Endothelial cell of umbilical vein (primary cell): ENCODE data around the gene PCDH9. TPM values are rescaled to one million over a fixed set of nuclear protein-coding genes. Genes with fewer than 3 reads are reported as not detected.

Experiments used
- BruUV-seq: library from RNA; stranded (reverse); fragments of 400-500 nt; replicated peaks from 2 replicates; lab custom pipeline; 2021; lab: Mats Ljungman, UMichigan
- CTCF ChIA-PET: fragments of 300-600, 350-600 bp; sonication (Branson Sonifier 250); formaldehyde crosslinking; loops from one replicate; lab custom pipeline; 2021; ENCODE audit warnings: antibody characterized with exemption, inconsistent platforms; lab: Charles Lee
- POLR2A ChIA-PET: fragments of 300-600, 350-600 bp; sonication (Branson Sonifier 250); formaldehyde crosslinking; loops from one replicate; lab custom pipeline; 2021; ENCODE audit warnings: antibody characterized with exemption, inconsistent platforms; lab: Charles Lee
- DNase-seq: peaks from one replicate; pipeline ENCODE4 v3.0.0-alpha.2; 2011; ENCODE audit warnings: low read depth, low spot score
- FAIRE-seq: peaks from 2 replicates; lab custom pipeline; 2011; peaks lifted over from hg19 to GRCh38; lab: Jason Lieb, UNC
- H2AFZ ChIP-seq: 2 replicates; pipeline ENCODE4 v1.6.0; 2012; ENCODE audit warnings: low read depth, low read length, control low read depth, inconsistent platforms
- H3K27ac ChIP-seq: 2 replicates; pipeline ENCODE4 v1.5.1; 2011; ENCODE audit warnings: low read depth, mild to moderate bottlenecking, control low read depth, low read length, moderate library complexity; ENCODE audit not compliant: insufficient read depth
- H3K27me3 ChIP-seq, 2 experiments: 2 replicates each; pipeline versions ENCODE4 v1.6.0 to v1.6.1; 2011; ENCODE audit warnings: low read length in 2 of 2, mixed read lengths in 1 of 2; ENCODE audit not compliant: control insufficient read depth in 2 of 2, insufficient read depth in 2 of 2
- H3K36me3 ChIP-seq, 2 experiments: 2 replicates in 1 of 2; 3 replicates in 1 of 2; pipeline ENCODE4 v1.5.1; 2011; ENCODE audit warnings: low read length in 2 of 2, mild to moderate bottlenecking in 1 of 2, moderate library complexity in 1 of 2; ENCODE audit not compliant: control insufficient read depth in 2 of 2, insufficient read depth in 2 of 2; ENCODE audit errors: extremely low read depth in 1 of 2
- H3K4me1 ChIP-seq: 3 replicates; pipeline ENCODE4 v1.5.1; 2011; ENCODE audit warnings: mild to moderate bottlenecking, low read length; ENCODE audit not compliant: control insufficient read depth, insufficient read depth; ENCODE audit errors: extremely low read depth
- H3K4me2 ChIP-seq: 2 replicates; pipeline ENCODE4 v1.6.1; 2011; ENCODE audit warnings: low read length, control low read depth, mixed read lengths; ENCODE audit not compliant: insufficient read depth
- H3K4me3 ChIP-seq, 3 experiments: fragments of 200-600 bp in 1 of 3; sonication (generic), shearing (Covaris generic) in 1 of 3; replicated peaks in 1 of 3; 2 replicates each; pipeline ENCODE4 v1.5.1; 2011 to 2016; ENCODE audit warnings: control low read depth in 3 of 3, low read length in 3 of 3, mild to moderate bottlenecking in 2 of 3, inconsistent platforms in 1 of 3, low read depth in 1 of 3, moderate library complexity in 1 of 3; ENCODE audit not compliant: insufficient read depth in 1 of 3
- H3K79me2 ChIP-seq: 2 replicates; pipeline ENCODE4 v1.6.0; 2012; ENCODE audit warnings: low read length, inconsistent platforms; ENCODE audit not compliant: control insufficient read depth, insufficient read depth
- H3K9ac ChIP-seq: replicated peaks from 2 replicates; pipeline ENCODE3; 2011; ENCODE audit warnings: low read length, control low read depth; ENCODE audit not compliant: insufficient read depth; ENCODE audit errors: extremely low read depth
- H3K9me1 ChIP-seq: replicated peaks from 3 replicates; pipeline ENCODE4 v1.6.0; 2011; ENCODE audit warnings: mild to moderate bottlenecking, low read length; ENCODE audit not compliant: control insufficient read depth, insufficient read depth; ENCODE audit errors: extremely low read depth
- H3K9me3 ChIP-seq: replicated peaks from 2 replicates; pipeline ENCODE4 v1.5.1; 2012; ENCODE audit warnings: low read length, inconsistent platforms; ENCODE audit not compliant: control insufficient read depth, insufficient read depth
- H4K20me1 ChIP-seq: replicated peaks from 2 replicates; pipeline ENCODE3; 2011; ENCODE audit warnings: mild to moderate bottlenecking, low read length; ENCODE audit not compliant: control insufficient read depth, insufficient read depth; ENCODE audit errors: extremely low read depth
- EZH2 ChIP-seq: IDR thresholded peaks from 2 replicates; pipeline ENCODE4 v1.6.1; 2012; ENCODE audit warnings: borderline replicate concordance, low read depth, mild to moderate bottlenecking, moderate library complexity, low read length, inconsistent platforms; ENCODE audit not compliant: severe bottlenecking
- JUN ChIP-seq: IDR thresholded peaks from 2 replicates; pipeline ENCODE4 v1.6.1; 2011; ENCODE audit warnings: borderline replicate concordance, low read depth; ENCODE audit not compliant: insufficient read length, insufficient read depth
- POLR2A ChIP-seq: IDR thresholded peaks from 2 replicates; pipeline ENCODE4 v1.6.1; 2012; ENCODE audit warnings: low read depth, mild to moderate bottlenecking, control low read depth, low read length
- dilution Hi-C: fragments of 300-500 bp; cut with MboI; formaldehyde crosslinking; loops from one replicate; pipeline ENCODE4 v1.15.0; 2019; ENCODE audit warnings: low sequenced_read_pairs; ENCODE audit not compliant: extremely low pct_ligation_motif_present
- intact Hi-C: fragments of 100-400 bp; cut with micrococcal nuclease; formaldehyde crosslinking; loops from one replicate; pipeline ENCODE4 v1.10.0; 2022
- polyA plus RNA-seq, 4 experiments: library from polyadenylated mRNA; depleted of rRNA in 3 of 4; stranded (reverse) in 3 of 4; unstranded in 1 of 4; fragments of >200 nt; gene quantifications; 2 replicates each; pipeline versions ENCODE4 v1.2.1 to v1.2.3, GENCODE V29; 2011 to 2012; ENCODE audit warnings: missing spikeins in 1 of 4
- total RNA-seq: library from RNA; stranded (reverse); gene quantifications from 2 replicates; pipeline ENCODE4 v1.2.3, GENCODE V29; 2021
- TF ChIP-seq, protein P1 (sequence below), 2 donors: IDR thresholded peaks; 1 replicate in 1 of 2; 2 replicates in 1 of 2; pipeline ENCODE4 v1.5.1; 2011; ENCODE audit warnings: low read length in 2 of 2, mild to moderate bottlenecking in 2 of 2, moderate library complexity in 2 of 2, control low read depth in 1 of 2, inconsistent platforms in 1 of 2, low read depth in 1 of 2; ENCODE audit not compliant: insufficient read depth in 1 of 2; ENCODE audit errors: extremely low read depth in 1 of 2
- TF ChIP-seq, protein P2 (sequence below): IDR thresholded peaks from 2 replicates; pipeline ENCODE4 v1.6.1; 2011; ENCODE audit not compliant: insufficient read depth, insufficient read length

PCDH9 gene
- total and polyA plus RNA-seq, 2 donors (not counting 3 experiments of a cell fraction or from before 2014, with no cell fraction given): 1.1 to 5.2 TPM

DNA sequence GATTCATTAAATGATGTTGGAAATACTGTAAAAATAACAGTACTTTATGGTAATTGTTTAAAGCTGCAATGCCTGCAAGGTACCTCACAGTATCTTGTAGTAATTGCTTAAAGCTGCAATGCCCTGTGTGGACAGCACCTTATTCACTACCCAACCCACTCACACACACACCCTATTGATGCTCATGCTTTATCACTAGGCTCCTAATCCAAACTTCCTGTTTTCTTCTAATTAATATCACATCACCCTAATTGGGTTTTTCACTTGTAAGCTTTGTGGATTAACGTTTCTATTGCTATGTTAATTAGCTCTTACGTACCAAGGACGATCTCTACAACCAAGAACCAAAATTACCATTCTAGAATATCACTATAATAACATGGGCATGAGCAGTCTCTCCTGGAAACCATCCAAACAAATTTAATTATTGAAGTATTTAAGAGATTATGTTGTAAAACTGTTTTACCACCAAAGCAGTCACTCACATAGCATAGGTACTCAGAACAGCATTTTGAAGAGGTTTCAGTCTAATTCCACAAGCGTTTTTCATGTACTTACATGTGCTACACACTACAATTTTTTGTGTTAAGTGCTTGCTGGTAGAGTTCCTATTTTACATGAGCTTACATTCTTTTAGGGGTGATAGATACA, 303.8 kb downstream of the PCDH9 start:
- no peaks in the 10 kb centered on the region for H3K27me3 ChIP-seq
- ChIA-PET POLR2A (no interaction called here), CTCF (interaction anchor here (1.1 to 1.8 kb wide), 4 partner anchors 11 to 307 kb away, joined by 3 to 6 read pairs (median 4); no protein-coding TSS in a partner anchor)
- DNase-seq (no peak), FAIRE-seq (no peak)
- BruUV-seq: no TSS peak
- H3K27ac ChIP-seq: no peak overlapping the region
- peak overlapping the region; percentile 42 for H3K4me2 ChIP-seq
- intact Hi-C loops: loop anchor here (5.0 kb wide), 4 partner anchors 66 to 309 kb away; partner anchors contain the start of gene PCDH9
- H3K36me3 ChIP-seq: no peaks in the 10 kb centered on the region
- no peak for TF ChIP-seq POLR2A
- H3K9me3 ChIP-seq: no peaks in the 10 kb centered on the region
- no peaks in the 10 kb centered on the region for H3K9me1 ChIP-seq
- dilution Hi-C loops: no loop called here
- H2AFZ ChIP-seq: no peak overlapping the region
- H3K4me1 ChIP-seq: peaks cover 13% of the 10 kb centered on the region
- no peak overlapping the region for H3K4me3 ChIP-seq
- no peak overlapping the region for H3K9ac ChIP-seq
- H3K79me2 ChIP-seq: no peaks in the 10 kb centered on the region
- H4K20me1 ChIP-seq: no peaks in the 10 kb centered on the region

DNA sequence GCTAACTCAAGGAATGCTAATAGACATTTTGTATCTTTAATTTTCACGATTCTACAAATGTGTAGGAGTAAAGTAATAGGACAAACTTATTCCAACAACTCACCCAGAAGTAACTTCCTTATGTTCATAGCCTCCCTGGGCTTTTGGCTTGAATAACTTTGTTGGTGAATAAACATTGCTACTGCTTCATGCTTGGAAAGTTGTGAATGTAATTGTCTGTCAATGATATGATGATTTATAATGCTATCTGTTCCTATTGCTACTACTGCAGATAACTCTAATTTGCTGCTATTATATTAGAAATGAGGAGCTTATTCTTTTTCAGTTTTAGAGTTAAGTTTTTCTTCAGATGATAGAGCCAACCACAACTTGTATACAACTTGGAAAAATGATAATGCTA, 307.7 kb downstream of the PCDH9 start:
- no TSS peak for BruUV-seq
- dilution Hi-C loops (no loop called here), intact Hi-C loops (no loop called here)
- Histone ChIP-seq H3K79me2 (no peaks in the 10 kb centered on the region), H3K27me3 (no peaks in the 10 kb centered on the region), H2AFZ (no peak overlapping the region), H3K9me3 (no peaks in the 10 kb centered on the region), H4K20me1 (no peaks in the 10 kb centered on the region), H3K9me1 (no peaks in the 10 kb centered on the region), H3K4me2 (no peak overlapping the region), H3K27ac (no peak overlapping the region), H3K36me3 (no peaks in the 10 kb centered on the region), H3K9ac (no peak overlapping the region), H3K4me1 (peaks cover 13% of the 10 kb centered on the region), H3K4me3 (no peak overlapping the region)
- DNase-seq (no peak), FAIRE-seq (no peak)
- CTCF ChIA-PET: interaction anchor here (1.5 kb wide), 1 partner anchor 72 kb away, joined by 3 read pairs; no protein-coding TSS in a partner anchor
- TF ChIP-seq, protein P1, sequence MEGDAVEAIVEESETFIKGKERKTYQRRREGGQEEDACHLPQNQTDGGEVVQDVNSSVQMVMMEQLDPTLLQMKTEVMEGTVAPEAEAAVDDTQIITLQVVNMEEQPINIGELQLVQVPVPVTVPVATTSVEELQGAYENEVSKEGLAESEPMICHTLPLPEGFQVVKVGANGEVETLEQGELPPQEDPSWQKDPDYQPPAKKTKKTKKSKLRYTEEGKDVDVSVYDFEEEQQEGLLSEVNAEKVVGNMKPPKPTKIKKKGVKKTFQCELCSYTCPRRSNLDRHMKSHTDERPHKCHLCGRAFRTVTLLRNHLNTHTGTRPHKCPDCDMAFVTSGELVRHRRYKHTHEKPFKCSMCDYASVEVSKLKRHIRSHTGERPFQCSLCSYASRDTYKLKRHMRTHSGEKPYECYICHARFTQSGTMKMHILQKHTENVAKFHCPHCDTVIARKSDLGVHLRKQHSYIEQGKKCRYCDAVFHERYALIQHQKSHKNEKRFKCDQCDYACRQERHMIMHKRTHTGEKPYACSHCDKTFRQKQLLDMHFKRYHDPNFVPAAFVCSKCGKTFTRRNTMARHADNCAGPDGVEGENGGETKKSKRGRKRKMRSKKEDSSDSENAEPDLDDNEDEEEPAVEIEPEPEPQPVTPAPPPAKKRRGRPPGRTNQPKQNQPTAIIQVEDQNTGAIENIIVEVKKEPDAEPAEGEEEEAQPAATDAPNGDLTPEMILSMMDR (IDR thresholded peaks at IDR 0.05; ENCODE audit: extremely low read depth in 1 of 2, insufficient read depth in 1 of 2, low read depth in 1 of 2, low read length in 2 of 2): no peak
- TF ChIP-seq JUN (no peak), EZH2 (no peak), POLR2A (no peak)
- TF ChIP-seq, protein P2, sequence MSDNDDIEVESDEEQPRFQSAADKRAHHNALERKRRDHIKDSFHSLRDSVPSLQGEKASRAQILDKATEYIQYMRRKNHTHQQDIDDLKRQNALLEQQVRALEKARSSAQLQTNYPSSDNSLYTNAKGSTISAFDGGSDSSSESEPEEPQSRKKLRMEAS: no peak
- POLR2A ChIA-PET: no interaction called here
